Left lung (tissue), 10 donors: Measurements from ENCODE around the gene GRN. TPM values are rescaled to one million over a fixed set of nuclear protein-coding genes. Genes with fewer than 3 reads are reported as not detected.

Experiments used
- ATAC-seq: fragments of 200-7000 bp; cut with Tn5 transposase; one replicate; pipeline ENCODE4 v1.9.1; 2020; ENCODE audit warnings: moderate library complexity
- DNase-seq, 4 donors: peaks; one replicate each; pipeline ENCODE4 v3.0.0-alpha.2; 2013 to 2020
- H3K27ac ChIP-seq, 2 donors: fragments of 200-600 bp; sonication (generic) in 1 of 2; one replicate each; pipeline versions ENCODE4 v1.5.0 to v1.8.0; 2020 to 2021
- H3K27me3 ChIP-seq, 2 donors: fragments of 200-600 bp; sonication (generic) in 1 of 2; one replicate each; pipeline versions ENCODE4 v1.5.0 to v1.8.0; 2020 to 2021
- H3K36me3 ChIP-seq, 2 donors: fragments of 200-600 bp; sonication (generic) in 1 of 2; one replicate each; pipeline versions ENCODE4 v1.5.0 to v1.8.0; 2020 to 2021
- H3K4me1 ChIP-seq, 2 donors: fragments of 200-600 bp; one replicate each; pipeline ENCODE4 v1.8.0; 2021
- H3K4me3 ChIP-seq, 2 donors: fragments of 200-600 bp; sonication (generic) in 1 of 2; one replicate each; pipeline versions ENCODE4 v1.5.0 to v1.8.0; 2020 to 2021; ENCODE audit warnings: mild to moderate bottlenecking in 1 of 2
- H3K9me3 ChIP-seq, 2 donors: fragments of 200-600 bp; sonication (generic) in 1 of 2; one replicate each; pipeline versions ENCODE4 v1.5.0 to v1.8.0; 2020 to 2021
- CTCF ChIP-seq, 2 donors: fragments of 200-600 bp; sonication (generic) in 1 of 2; IDR thresholded peaks; one replicate each; pipeline versions ENCODE4 v1.5.0 to v1.8.0; 2021; ENCODE audit warnings: antibody characterized with exemption in 2 of 2
- intact Hi-C, 2 donors: fragments of 100-400 bp; cut with DNase I; formaldehyde crosslinking; loops; one replicate each; pipeline versions ENCODE4 v1.11.2 to v1.14.2; 2022
- polyA plus RNA-seq, 6 donors: library from polyadenylated mRNA; unstranded; fragments of 120-200 nt; gene quantifications; one replicate each; pipeline ENCODE4 v1.2.1, GENCODE V29; 2013; ENCODE audit not compliant: insufficient read length in 6 of 6
- total RNA-seq, 2 donors: library from RNA; stranded (reverse); fragmentation: NEBNext Ultra II Directional; extraction: Animal tissue kit (Norgen Biotek cat#: 25700); gene quantifications; one replicate each; pipeline ENCODE4 v1.2.1, GENCODE V29; 2021
- donor health status: DM: no; HTN: yes; CAD: no.
- donor health status: DM: no; HTN: no; CAD: no.

Gene GRN
- total and polyA plus RNA-seq, 8 donors = 199 to 616 (median 235) TPM

GRCh38 chr17:44400226-44400847, 55.2 kb downstream of the GRN start:
- DNase-seq (peak in 1 of 4 donors; percentile 17), ATAC-seq (peak; percentile 56)
- TF ChIP-seq CTCF (IDR thresholded peaks at IDR 0.05) = peak; percentile 10 to 15
- intact Hi-C loops = no loop called here
- Histone ChIP-seq H3K4me3 (no peak overlapping the region), H3K27me3 (no peaks in the 10 kb centered on the region), H3K4me1 (no peaks in the 10 kb centered on the region), H3K36me3 (peaks cover 0 to 85% of the 10 kb centered on the region in 2 donors), H3K27ac (no peak overlapping the region), H3K9me3 (no peaks in the 10 kb centered on the region)

Other genes with a start within 250 kb of the GRN start
- gene HDAC5, start 221.7 kb upstream of the GRN start, total RNA-seq = 10 to 100 TPM; 28.0 to 43.5 TPM
- 10 to 100 TPM; 56.7 to 61.4 (median 57.8) TPM for gene HDAC5, start 221.7 kb upstream of the GRN start, polyA plus RNA-seq
- gene HROB, start 203.4 kb upstream of the GRN start, total RNA-seq = 1 to 10 TPM; 2.3 to 2.7 TPM
- gene HROB, start 203.4 kb upstream of the GRN start, polyA plus RNA-seq = 1 to 10 TPM; 4.0 to 6.7 (median 5.2) TPM
- not detected for gene ASB16, start 174.6 kb upstream of the GRN start, total RNA-seq
- gene ASB16, start 174.6 kb upstream of the GRN start, polyA plus RNA-seq = 1 to 10 TPM; 2.4 to 3.8 (median 3.5) TPM
- gene TMUB2, start 158.3 kb upstream of the GRN start, total RNA-seq = 10 to 100 TPM; 33.6 to 41.8 TPM
- 10 to 100 TPM; 50.6 to 56.7 (median 53.6) TPM for gene TMUB2, start 158.3 kb upstream of the GRN start, polyA plus RNA-seq
- gene ATXN7L3, start 145.4 kb upstream of the GRN start, total RNA-seq = 10 to 100 TPM; 51.3 to 81.8 TPM
- gene ATXN7L3, start 145.4 kb upstream of the GRN start, polyA plus RNA-seq = 10 to 100 TPM; 51.9 to 75.4 (median 62.5) TPM
- 10 to 100 TPM; 65.5 to 66.9 TPM for gene UBTF, start 125.6 kb upstream of the GRN start, total RNA-seq
- gene UBTF, start 125.6 kb upstream of the GRN start, polyA plus RNA-seq = 100 to 1,000 TPM; 102 to 136 (median 116) TPM
- 1 to 10 TPM in 1 of 2 donors, under 1 TPM in 1; 0.58 to 1.4 TPM for gene SLC4A1, start 77.2 kb upstream of the GRN start, total RNA-seq
- gene SLC4A1, start 77.2 kb upstream of the GRN start, polyA plus RNA-seq = 10 to 100 TPM in 4 of 6 donors, 1 to 10 TPM in 2; 6.9 to 22.7 (median 14.2) TPM
- under 1 TPM; 0.08 to 0.38 TPM for gene RUNDC3A, start 36.7 kb upstream of the GRN start, total RNA-seq
- gene RUNDC3A, start 36.7 kb upstream of the GRN start, polyA plus RNA-seq = 1 to 10 TPM; 1.8 to 6.3 (median 2.4) TPM
- gene SLC25A39, start 20.5 kb upstream of the GRN start, total RNA-seq = 100 to 1,000 TPM; 120 to 121 TPM
- gene SLC25A39, start 20.5 kb upstream of the GRN start, polyA plus RNA-seq = 10 to 100 TPM; 55.5 to 97.5 (median 85.9) TPM
- 1 to 10 TPM; 1.4 to 4.3 TPM for gene FAM171A2, start 18.6 kb downstream of the GRN start, total RNA-seq
- gene FAM171A2, start 18.6 kb downstream of the GRN start, polyA plus RNA-seq = 10 to 100 TPM; 24.0 to 34.0 (median 31.7) TPM
- gene ITGA2B, start 44.3 kb downstream of the GRN start, total RNA-seq = 1 to 10 TPM; 3.2 to 6.7 TPM
- 1 to 10 TPM; 7.4 to 10.0 (median 8.6) TPM for gene ITGA2B, start 44.3 kb downstream of the GRN start, polyA plus RNA-seq
- gene GPATCH8, start 158.1 kb downstream of the GRN start, total RNA-seq = 10 to 100 TPM; 29.8 to 34.0 TPM
- 10 to 100 TPM; 51.8 to 57.5 (median 54.5) TPM for gene GPATCH8, start 158.1 kb downstream of the GRN start, polyA plus RNA-seq
- 10 to 100 TPM in 1 of 2 donors, 1 to 10 TPM in 1; 9.8 to 12.1 TPM for gene FZD2, start 212.2 kb downstream of the GRN start, total RNA-seq
- gene FZD2, start 212.2 kb downstream of the GRN start, polyA plus RNA-seq = 10 to 100 TPM; 22.5 to 36.7 (median 29.0) TPM